Gastrocnemius medialis (tissue), 4 donors: ENCODE measurements around the gene ZP1. TPM values are rescaled to one million over a fixed set of nuclear protein-coding genes. Genes with fewer than 3 reads are reported as not detected.

ENCODE experiments used
- ATAC-seq, 2 donors: fragments of 150-250 bp; one replicate each; pipeline ENCODE4 v1.9.1; 2016
- DNase-seq, 2 donors: peaks; one replicate each; pipeline ENCODE4 v3.0.0-alpha.2; 2019
- H3K27ac ChIP-seq, 4 donors: fragments of 200-600 bp; sonication (generic); 1 replicate in 1 of 4; 2 replicates in 3 of 4; pipeline ENCODE4 v1.5.1; 2016 to 2018; ENCODE audit warnings: mild to moderate bottlenecking in 2 of 4, moderate library complexity in 1 of 4
- H3K27me3 ChIP-seq, 3 donors: fragments of 200-600 bp; sonication (generic) in 2 of 3; 1 replicate in 1 of 3; 2 replicates in 2 of 3; pipeline versions ENCODE4 v1.5.1 to v1.6.0; 2016 to 2019; ENCODE audit warnings: mild to moderate bottlenecking in 1 of 3, moderate library complexity in 1 of 3
- H3K36me3 ChIP-seq, 2 donors: fragments of 200-600 bp; sonication (generic) in 1 of 2; one replicate each; pipeline ENCODE4 v1.5.1; 2017 to 2018
- H3K4me1 ChIP-seq, 2 donors: fragments of 200-600 bp; sonication (generic) in 1 of 2; one replicate each; pipeline ENCODE4 v1.5.1; 2016 to 2017; ENCODE audit warnings: mild to moderate bottlenecking in 2 of 2
- H3K4me3 ChIP-seq, 4 donors: fragments of 200-600 bp; sonication (generic) in 3 of 4; 1 replicate in 1 of 4; 2 replicates in 3 of 4; pipeline ENCODE4 v1.5.1; 2016 to 2019; ENCODE audit warnings: mild to moderate bottlenecking in 2 of 4
- H3K9me3 ChIP-seq, 3 donors: fragments of 200-600 bp; sonication (generic) in 2 of 3; 1 replicate in 1 of 3; 2 replicates in 2 of 3; pipeline ENCODE4 v1.5.1; 2016 to 2019
- CTCF ChIP-seq, 5 experiments: fragments of 450-650 bp in 3 of 5; fragments of 200-600 bp in 2 of 5; sonication (generic) in 2 of 5; IDR thresholded peaks in 4 of 5; conservative IDR thresholded peaks in 1 of 5; 1 replicate in 4 of 5; 2 replicates in 1 of 5; pipeline ENCODE4 v1.5.1; 2016 to 2019; ENCODE audit warnings: antibody characterized with exemption in 5 of 5, mild to moderate bottlenecking in 3 of 5, moderate library complexity in 3 of 5
- POLR2A ChIP-seq, 2 donors: fragments of 450-650 bp; IDR thresholded peaks; one replicate each; pipeline ENCODE4 v1.6.1; 2017; ENCODE audit warnings: antibody characterized with exemption in 2 of 2, mild to moderate bottlenecking in 2 of 2, moderate library complexity in 2 of 2
- in situ Hi-C, 4 donors: fragments of 200-750 bp; cut with MboI; loops; one replicate each; pipeline versions ENCODE4 v1.15.0 to v1.8.0; 2017; ENCODE audit warnings: low sequenced_read_pairs in 4 of 4
- intact Hi-C: fragments of 100-400 bp; cut with DNase I; formaldehyde crosslinking; loops from one replicate; pipeline ENCODE4 v1.15.1; 2023; ENCODE audit warnings: low total_unique reads
- total RNA-seq, 4 donors: library from RNA; depleted of rRNA; stranded (reverse); fragments of >200 nt; gene quantifications; one replicate each; pipeline versions ENCODE4 v1.1.0 to v1.2.3, GENCODE V29; 2016

The ZP1 gene
- total RNA-seq, 4 donors from 2014 or later, result not detected

DNA sequence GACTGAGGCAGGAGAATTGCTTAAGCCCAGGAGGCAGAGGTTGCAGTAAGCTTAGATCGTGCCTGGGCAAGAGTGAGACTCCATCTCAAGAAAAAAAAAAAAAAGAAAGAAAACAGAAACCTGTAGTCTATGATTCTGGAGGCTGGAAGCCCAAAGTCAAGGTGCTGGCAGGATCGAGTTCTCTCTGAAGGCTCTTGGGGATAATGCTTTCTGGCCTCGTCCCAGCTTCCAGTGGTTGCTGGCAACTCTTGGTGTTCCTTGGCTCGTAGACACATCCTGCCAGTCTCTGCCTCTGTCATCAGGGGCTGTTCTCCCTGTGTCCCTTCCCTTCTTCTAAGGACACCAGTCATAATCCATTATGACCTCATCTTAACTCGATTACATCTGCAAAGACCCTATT lies 42.2 kb upstream of the ZP1 start:
- H3K27me3 ChIP-seq, result no peaks in the 10 kb centered on the region
- H3K4me3 ChIP-seq, result no peak overlapping the region
- no peaks in the 10 kb centered on the region for H3K4me1 ChIP-seq
- TF ChIP-seq POLR2A (IDR thresholded peaks at IDR 0.05), result no peak
- no peak for TF ChIP-seq CTCF (IDR thresholded peaks at IDR 0.05 in 4 of 5, conservative IDR thresholded peaks at IDR 0.05 in 1 of 5)
- in situ Hi-C loops, result loop anchor here (25.0 kb wide), 2 partner anchors 312 to 362 kb away; no protein-coding TSS in a partner anchor
- H3K36me3 ChIP-seq, result no peaks in the 10 kb centered on the region
- no peak for ATAC-seq
- intact Hi-C loops, result no loop called here
- no peak overlapping the region for H3K27ac ChIP-seq
- no peaks in the 10 kb centered on the region for H3K9me3 ChIP-seq
- no peak for DNase-seq

- no peaks in the 10 kb centered on the region for H3K27me3 ChIP-seq
- H3K9me3 ChIP-seq, result no peaks in the 10 kb centered on the region
- ATAC-seq (no peak), DNase-seq (no peak)
- H3K36me3 ChIP-seq, result no peaks in the 10 kb centered on the region
- intact Hi-C loops (no loop called here), in situ Hi-C loops (loop anchor here (25.0 kb wide), 2 partner anchors 312 to 362 kb away; no protein-coding TSS in a partner anchor)
- no peaks in the 10 kb centered on the region for H3K4me1 ChIP-seq
- no peak overlapping the region for H3K27ac ChIP-seq
- TF ChIP-seq CTCF (IDR thresholded peaks at IDR 0.05 in 4 of 5, conservative IDR thresholded peaks at IDR 0.05 in 1 of 5) (no peak), POLR2A (IDR thresholded peaks at IDR 0.05) (no peak)
- H3K4me3 ChIP-seq, result no peak overlapping the region
These were observed 41.6 kb upstream of the ZP1 start for GRCh38 chr11:60825790-60826189.

DNA sequence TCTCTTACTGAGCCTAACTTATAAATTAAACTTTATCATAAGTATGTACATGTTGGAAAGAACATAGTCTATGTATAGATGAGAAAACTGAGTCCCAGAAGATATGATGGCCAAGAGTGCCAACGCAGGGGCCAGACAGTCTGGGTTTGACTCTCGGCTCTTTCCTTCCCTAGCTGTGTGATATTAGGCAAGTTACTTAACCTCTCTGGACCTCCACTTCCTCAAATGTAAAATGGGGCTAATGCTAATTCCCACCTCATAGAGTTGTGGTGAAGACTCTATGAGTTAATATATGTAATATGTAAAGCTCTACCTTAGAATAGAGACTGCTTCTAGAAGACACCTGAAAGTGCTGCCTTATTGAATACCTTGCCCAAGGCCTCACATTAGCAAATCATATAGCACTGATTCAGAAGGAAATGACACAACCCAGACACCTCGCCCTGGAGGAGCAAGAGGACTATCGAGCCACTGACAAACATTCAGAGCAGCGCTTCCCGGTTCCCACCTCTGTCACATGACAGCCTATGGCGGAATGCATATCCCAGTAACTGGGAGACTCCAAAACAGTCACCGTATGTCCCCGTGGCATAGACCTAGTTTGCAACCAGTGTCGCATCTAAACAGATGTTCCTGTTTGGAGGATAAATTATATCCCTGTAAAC lies 36.7 kb upstream of the ZP1 start:
- H3K27ac ChIP-seq, result no peak overlapping the region
- no peaks in the 10 kb centered on the region for H3K4me1 ChIP-seq
- intact Hi-C loops (loop anchor here (1.0 to 5.0 kb wide), 6 partner anchors 37 to 357 kb away; partner anchors contain the start of gene ZP1), in situ Hi-C loops (loop anchor here (5.0 to 25.0 kb wide), 3 partner anchors 67 to 357 kb away; no protein-coding TSS in a partner anchor)
- no peaks in the 10 kb centered on the region for H3K9me3 ChIP-seq
- H3K36me3 ChIP-seq, result no peaks in the 10 kb centered on the region
- DNase-seq, result no peak
- no peak for TF ChIP-seq POLR2A (IDR thresholded peaks at IDR 0.05)
- no peak for TF ChIP-seq CTCF (IDR thresholded peaks at IDR 0.05 in 4 of 5, conservative IDR thresholded peaks at IDR 0.05 in 1 of 5)
- no peak overlapping the region for H3K4me3 ChIP-seq
- H3K27me3 ChIP-seq, result no peaks in the 10 kb centered on the region
- peak in 1 of 2 donors; percentile 13 for ATAC-seq

DNA sequence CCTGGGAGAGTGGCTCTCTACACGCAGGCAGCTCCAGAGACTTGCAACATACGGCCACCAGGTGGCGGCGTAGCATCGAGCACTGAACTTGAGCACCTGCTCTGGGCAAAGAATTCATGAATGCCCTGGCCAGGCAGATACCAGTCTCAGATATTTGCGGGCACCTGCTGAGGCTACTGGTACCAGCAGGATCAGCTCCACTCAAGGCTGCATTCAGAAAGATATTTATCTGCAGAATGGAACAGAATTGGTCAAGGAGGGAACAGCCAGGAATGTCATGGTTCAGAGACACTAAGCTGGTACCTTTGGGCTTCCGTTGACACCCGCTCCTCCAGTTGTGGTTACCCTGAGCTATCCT lies 36.2 kb upstream of the ZP1 start:
- Histone ChIP-seq H3K4me3 (no peak overlapping the region), H3K36me3 (no peaks in the 10 kb centered on the region), H3K27me3 (no peaks in the 10 kb centered on the region), H3K4me1 (no peaks in the 10 kb centered on the region), H3K27ac (no peak overlapping the region), H3K9me3 (no peaks in the 10 kb centered on the region)
- peak; percentile 92 to 97 for ATAC-seq
- in situ Hi-C loops, result loop anchor here (5.0 to 25.0 kb wide), 3 partner anchors 66 to 356 kb away; no protein-coding TSS in a partner anchor
- TF ChIP-seq CTCF (IDR thresholded peaks at IDR 0.05 in 4 of 5, conservative IDR thresholded peaks at IDR 0.05 in 1 of 5) (peak; percentile 90 to 96 (median 92)), POLR2A (IDR thresholded peaks at IDR 0.05) (no peak)
- intact Hi-C loops, result loop anchor here (1.0 to 5.0 kb wide), 6 partner anchors 36 to 356 kb away; partner anchors contain the start of gene ZP1
- DNase-seq, result peak; percentile 65 to 77
